ENCODE data around the gene KCNK16. TPM values are rescaled to one million over a fixed set of nuclear protein-coding genes. Genes with fewer than 3 reads are reported as not detected.

Gene KCNK16
- total and polyA plus RNA-seq, 10 of the 15 experiments (the other 5 are each of a cell fraction or from before 2014, with no cell fraction given) = not detected

DNA sequence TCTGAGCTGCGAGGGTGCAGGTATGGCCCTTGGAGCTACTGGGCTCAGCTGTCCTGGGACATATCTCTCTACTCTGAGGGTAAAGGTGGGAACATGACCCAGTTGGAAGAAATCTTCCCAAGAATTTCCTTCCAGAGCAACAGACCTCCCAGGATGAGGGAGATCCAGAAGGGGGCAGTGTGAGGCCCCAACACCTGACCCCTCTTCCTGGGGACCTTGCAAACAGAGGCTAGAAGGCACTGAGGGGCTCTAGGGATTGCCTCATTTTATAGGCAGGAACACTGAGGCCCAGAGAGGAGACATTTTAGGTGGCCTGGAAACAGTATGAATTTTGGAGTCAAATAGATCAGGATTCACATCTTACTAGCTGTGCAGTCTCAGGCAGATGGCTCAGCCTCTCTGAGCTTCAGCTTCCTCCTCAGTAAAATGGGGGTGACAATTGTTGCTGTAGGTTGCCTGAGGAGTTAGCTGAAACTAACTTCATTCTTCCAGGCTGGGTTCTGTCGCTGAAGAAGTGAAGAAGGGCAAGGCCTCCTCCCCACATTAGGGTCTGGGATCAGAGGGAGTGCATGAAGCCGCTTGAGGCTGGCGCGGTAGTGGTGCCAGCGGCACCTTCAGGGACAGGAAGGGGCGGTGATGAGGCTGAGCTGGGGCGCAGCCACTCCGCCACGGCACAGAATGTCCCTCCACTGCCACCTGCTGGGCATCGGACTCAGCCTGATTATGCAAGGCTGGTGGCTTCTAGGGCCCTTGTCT is 19.7 kb downstream of the KCNK16 start:
- H2AFZ ChIP-seq (ENCODE audit: control insufficient read depth, low read depth, low read length) = peak overlapping the region; percentile 88
- ChIA-PET CTCF (interaction anchor here (0.6 to 7.5 kb wide), 43 partner anchors 12 to 1758 kb away, joined by 3 to 167 read pairs (median 4); partner anchors contain the start of gene SAYSD1), SMC1A (ENCODE audit: uncharacterized antibody, unreplicated experiment) (interaction anchor here (0.6 to 7.4 kb wide), 20 partner anchors 12 to 430 kb away, joined by 3 to 83 read pairs (median 4); no protein-coding TSS in a partner anchor), RAD21 (ENCODE audit: unreplicated experiment) (interaction anchor here (0.8 to 5.0 kb wide), 12 partner anchors 84 to 431 kb away, joined by 3 to 71 read pairs (median 5); no protein-coding TSS in a partner anchor), POLR2A (no interaction called here)
- in situ Hi-C loops (cut with MboI) (loop anchor here (5.0 kb wide), 3 partner anchors 136 to 431 kb away; no protein-coding TSS in a partner anchor), intact Hi-C loops (cut with micrococcal nuclease; ENCODE audit: unreplicated experiment) (loop anchor here (1.0 to 5.0 kb wide), 5 partner anchors 112 to 431 kb away; no protein-coding TSS in a partner anchor)
- FAIRE-seq (peak; percentile 97), DNase-seq (ENCODE audit: low read depth, low spot score) (peak; percentile 39), ATAC-seq (peak; percentile 99)
- BruUV-seq (replicated peaks) = no TSS peak
- no peaks in the 10 kb centered on the region for H3K9me3 ChIP-seq (replicated peaks; ENCODE audit: control insufficient read depth, insufficient read depth, low read length)
- no peak overlapping the region for H3K9ac ChIP-seq (ENCODE audit: control insufficient read depth, insufficient read depth, low read length)
- H3K4me3 ChIP-seq = no peak overlapping the region
- H3K79me2 ChIP-seq (ENCODE audit: control insufficient read depth, insufficient read depth, low read length) = no peaks in the 10 kb centered on the region
- H3K4me2 ChIP-seq (ENCODE audit: control insufficient read depth, insufficient read depth) = peak overlapping the region; percentile 57
- WGBS (ENCODE audit: insufficient coverage, insufficient replicate concordance, low lambda C conversion rate, missing lambda C conversion rate) = 3% methylated on average over 11 of the region's 11 CpGs
- peaks cover 0 to 3% of the 10 kb centered on the region in 2 experiments; a peak in 3 of 4 replicates for H3K27me3 ChIP-seq (replicated peaks in 1 of 2; ENCODE audit: control insufficient read depth in 2 of 2, insufficient read depth in 2 of 2, low read length in 1 of 2)
- H3K4me1 ChIP-seq (ENCODE audit: control insufficient read depth, insufficient read depth, low read length) = 0 out of 2 replicates have a peak, but pooled peaks cover 2% of the 10 kb centered on the region
- no peaks in the 10 kb centered on the region for H3K36me3 ChIP-seq (ENCODE audit: control insufficient read depth in 2 of 2, insufficient read depth in 2 of 2, low read length in 1 of 2)
- no peak overlapping the region for H3K27ac ChIP-seq (ENCODE audit: control insufficient read depth, insufficient read depth)
- no peaks in the 10 kb centered on the region for H4K20me1 ChIP-seq (ENCODE audit: control insufficient read depth, insufficient read depth)
- no peak for TF ChIP-seq ZNF207 (IDR thresholded peaks at IDR 0.05; ENCODE audit: borderline replicate concordance)
- no peak for TF ChIP-seq ZNF622 (IDR thresholded peaks at IDR 0.05)
- 0 out of 2 replicates have a peak, but pooled peaks have one; percentile 41 for TF ChIP-seq IRF4 (IDR thresholded peaks at IDR 0.05; ENCODE audit: low read depth, low read length)
- no peak for TF ChIP-seq MXI1 (IDR thresholded peaks at IDR 0.05; ENCODE audit: low read depth, low read length)
- no peak for TF ChIP-seq ELK1 (IDR thresholded peaks at IDR 0.05; ENCODE audit: low read depth, low read length)
- 0 out of 4 replicates have a peak, but pooled peaks of 1 of the 2 experiments have one; percentile 47 for TF ChIP-seq CEBPB (IDR thresholded peaks at IDR 0.05; ENCODE audit: borderline replicate concordance in 1 of 2, low read depth in 2 of 2, low read length in 2 of 2)
- no peak for TF ChIP-seq STAT1 (conservative IDR thresholded peaks at IDR 0.05)
- TF ChIP-seq, protein P1, sequence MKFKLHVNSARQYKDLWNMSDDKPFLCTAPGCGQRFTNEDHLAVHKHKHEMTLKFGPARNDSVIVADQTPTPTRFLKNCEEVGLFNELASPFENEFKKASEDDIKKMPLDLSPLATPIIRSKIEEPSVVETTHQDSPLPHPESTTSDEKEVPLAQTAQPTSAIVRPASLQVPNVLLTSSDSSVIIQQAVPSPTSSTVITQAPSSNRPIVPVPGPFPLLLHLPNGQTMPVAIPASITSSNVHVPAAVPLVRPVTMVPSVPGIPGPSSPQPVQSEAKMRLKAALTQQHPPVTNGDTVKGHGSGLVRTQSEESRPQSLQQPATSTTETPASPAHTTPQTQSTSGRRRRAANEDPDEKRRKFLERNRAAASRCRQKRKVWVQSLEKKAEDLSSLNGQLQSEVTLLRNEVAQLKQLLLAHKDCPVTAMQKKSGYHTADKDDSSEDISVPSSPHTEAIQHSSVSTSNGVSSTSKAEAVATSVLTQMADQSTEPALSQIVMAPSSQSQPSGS (IDR thresholded peaks at IDR 0.05; ENCODE audit: low read length) = no peak
- no peak for TF ChIP-seq SREBF1 (IDR thresholded peaks at IDR 0.05; ENCODE audit: low read length)
- no peak for TF ChIP-seq ZNF24 (IDR thresholded peaks at IDR 0.05)
- no peak for TF ChIP-seq HDAC2 (IDR thresholded peaks at IDR 0.05)
- no peak for TF ChIP-seq SUZ12 (IDR thresholded peaks at IDR 0.05; ENCODE audit: unreplicated experiment)
- TF ChIP-seq RAD21 (IDR thresholded peaks at IDR 0.05; ENCODE audit: insufficient read depth, low read depth, low read length) = peak; percentile 78
- no peak for TF ChIP-seq CHD1 (IDR thresholded peaks at IDR 0.05; ENCODE audit: low read depth, low read length)
- TF ChIP-seq KLF5 (IDR thresholded peaks at IDR 0.05; ENCODE audit: partially characterized antibody) = no peak
- TF ChIP-seq STAT3 (IDR thresholded peaks at IDR 0.05; ENCODE audit: low read depth, low read length) = no peak
- no peak for TF ChIP-seq TCF12 (IDR thresholded peaks at IDR 0.05; ENCODE audit: low read depth, low read length)
- TF ChIP-seq CREB1 (IDR thresholded peaks at IDR 0.05; ENCODE audit: low read depth) = no peak
- TF ChIP-seq ZNF384 (IDR thresholded peaks at IDR 0.05; ENCODE audit: borderline replicate concordance, low read depth, low read length) = no peak
- TF ChIP-seq TBL1XR1 (IDR thresholded peaks at IDR 0.05; ENCODE audit: low read depth, low read length) = no peak
- no peak for TF ChIP-seq JUND (IDR thresholded peaks at IDR 0.05; ENCODE audit: low read depth, low read length)
- TF ChIP-seq POU2F2 (IDR thresholded peaks at IDR 0.05; ENCODE audit: borderline replicate concordance, low read depth, low read length) = peak; percentile 88; the same call in 2 of the 3 replicates
- no peak for TF ChIP-seq ATF3 (IDR thresholded peaks at IDR 0.05; ENCODE audit: borderline replicate concordance, extremely low read depth, low read depth, low read length)

All from GM12878 (cell line).